A673 (cell line): ENCODE data around the gene ZHX3.

Source experiments
- EZH2 ChIP-seq: fragments of 200-600 bp; sonication (generic); IDR thresholded peaks from 2 replicates; pipeline ENCODE4 v1.6.1; 2017; ENCODE audit warnings: borderline replicate concordance, low read depth, mild to moderate bottlenecking, mixed read lengths, antibody characterized with exemption, low read length; ENCODE audit not compliant: poor library complexity, severe bottlenecking
- TF ChIP-seq, protein P1 (sequence below): fragments of 300-800, 200-600 bp; sonication (generic); conservative IDR thresholded peaks from 2 replicates; pipeline ENCODE4 v1.5.1; 2017; ENCODE audit warnings: low read depth, mild to moderate bottlenecking, antibody characterized with exemption, low read length, moderate library complexity, mixed read lengths

DNA sequence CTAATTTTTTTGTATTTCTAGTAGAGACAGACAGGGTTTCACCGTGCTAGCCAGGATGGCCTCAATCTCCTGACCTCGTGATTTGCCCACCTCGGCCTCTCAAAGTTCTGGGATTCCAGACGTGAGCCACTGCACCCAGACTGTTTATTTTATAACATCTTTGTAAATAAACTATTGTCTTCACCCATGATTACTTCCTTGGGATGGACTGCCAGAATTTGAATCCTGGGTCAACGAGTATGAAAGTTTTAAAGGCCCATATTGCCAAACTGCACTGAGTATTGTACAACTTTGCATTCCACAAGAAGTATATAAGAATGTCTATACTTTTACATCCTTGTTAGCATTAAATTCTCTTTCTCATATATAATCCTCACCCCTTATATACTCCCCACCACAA lies 38.6 kb downstream of the ZHX3 start:
- TF ChIP-seq, protein P1, sequence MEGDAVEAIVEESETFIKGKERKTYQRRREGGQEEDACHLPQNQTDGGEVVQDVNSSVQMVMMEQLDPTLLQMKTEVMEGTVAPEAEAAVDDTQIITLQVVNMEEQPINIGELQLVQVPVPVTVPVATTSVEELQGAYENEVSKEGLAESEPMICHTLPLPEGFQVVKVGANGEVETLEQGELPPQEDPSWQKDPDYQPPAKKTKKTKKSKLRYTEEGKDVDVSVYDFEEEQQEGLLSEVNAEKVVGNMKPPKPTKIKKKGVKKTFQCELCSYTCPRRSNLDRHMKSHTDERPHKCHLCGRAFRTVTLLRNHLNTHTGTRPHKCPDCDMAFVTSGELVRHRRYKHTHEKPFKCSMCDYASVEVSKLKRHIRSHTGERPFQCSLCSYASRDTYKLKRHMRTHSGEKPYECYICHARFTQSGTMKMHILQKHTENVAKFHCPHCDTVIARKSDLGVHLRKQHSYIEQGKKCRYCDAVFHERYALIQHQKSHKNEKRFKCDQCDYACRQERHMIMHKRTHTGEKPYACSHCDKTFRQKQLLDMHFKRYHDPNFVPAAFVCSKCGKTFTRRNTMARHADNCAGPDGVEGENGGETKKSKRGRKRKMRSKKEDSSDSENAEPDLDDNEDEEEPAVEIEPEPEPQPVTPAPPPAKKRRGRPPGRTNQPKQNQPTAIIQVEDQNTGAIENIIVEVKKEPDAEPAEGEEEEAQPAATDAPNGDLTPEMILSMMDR: no peak
- TF ChIP-seq EZH2: no peak
